HG02763 (cell line): ENCODE results near the gene SMCO1.
"Not testable (repeated sequence)": the region's sequence is repeated elsewhere in the genome, so short reads cannot be mapped to it uniquely, and the experiment has no call there.

Experiments used
- ATAC-seq: cut with Tn5 transposase; IDR thresholded peaks from one replicate; pipeline ENCODE4 v1.9.1; 2021; ENCODE audit warnings: mild to moderate bottlenecking, moderate library complexity; ENCODE audit not compliant: unreplicated experiment

The SMCO1 gene

GRCh38 chr3:196514913-196515621 lies at the start of gene SMCO1:
TSS of gene SMCO1 (minus strand) at chr3:196515346. CDS start at chr3:196515209, 137 bp downstream.
- ATAC-seq = no peak

- no peak for ATAC-seq
Observed at GRCh38 chr3:196563721-196564225, 48.6 kb upstream of the SMCO1 start.

- no peak for ATAC-seq
Observed at GRCh38 chr3:196559826-196560225, 44.7 kb upstream of the SMCO1 start.

- no peak for ATAC-seq
Observed at GRCh38 chr3:196558476-196558875, 43.3 kb upstream of the SMCO1 start.

- no peak for ATAC-seq
Observed at GRCh38 chr3:196557236-196557635, 42.1 kb upstream of the SMCO1 start.

DNA sequence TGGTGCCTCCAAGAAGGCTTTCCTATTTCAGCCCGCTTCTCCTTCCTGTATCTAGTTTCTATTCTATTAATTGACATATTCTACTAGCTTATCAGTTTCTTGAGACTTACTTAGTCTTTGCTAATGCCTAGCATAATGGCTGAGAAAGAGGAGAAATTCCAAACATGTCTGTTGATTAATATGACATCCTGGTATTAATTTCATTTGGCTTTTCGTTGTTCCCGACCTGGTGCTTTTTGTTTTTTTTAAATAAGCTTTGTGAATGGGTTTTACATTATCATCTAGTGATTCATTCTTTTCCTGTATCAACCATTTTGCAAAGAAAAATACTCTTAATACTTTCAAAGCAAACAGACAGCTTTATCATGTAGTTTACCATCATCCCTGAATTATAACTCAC lies 40.1 kb upstream of the SMCO1 start:
- no peak for ATAC-seq

- ATAC-seq = no peak
Observed at GRCh38 chr3:196554205-196554604, 39.1 kb upstream of the SMCO1 start.

DNA sequence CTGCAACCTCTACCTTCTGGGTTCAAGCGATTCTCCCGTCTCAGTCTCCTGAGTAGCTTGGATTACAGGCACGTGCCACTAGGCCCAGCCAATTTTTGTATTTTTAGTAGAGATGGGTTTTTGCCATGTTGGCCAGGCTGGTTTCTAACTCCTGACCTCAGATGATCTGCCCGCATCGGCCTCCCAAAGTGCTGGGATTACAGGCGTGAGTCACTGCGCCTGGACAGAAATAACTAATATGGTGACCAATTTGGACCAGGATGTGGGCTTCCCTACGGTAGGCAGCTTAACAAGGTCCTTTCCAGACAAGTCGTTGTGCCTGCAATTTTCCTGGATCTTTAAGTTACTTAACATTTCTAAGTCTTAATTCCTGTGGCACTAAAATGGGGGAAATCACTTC lies 38.4 kb upstream of the SMCO1 start:
- ATAC-seq = no peak

- no peak for ATAC-seq
Observed at GRCh38 chr3:196552253-196552652, 37.1 kb upstream of the SMCO1 start.

DNA sequence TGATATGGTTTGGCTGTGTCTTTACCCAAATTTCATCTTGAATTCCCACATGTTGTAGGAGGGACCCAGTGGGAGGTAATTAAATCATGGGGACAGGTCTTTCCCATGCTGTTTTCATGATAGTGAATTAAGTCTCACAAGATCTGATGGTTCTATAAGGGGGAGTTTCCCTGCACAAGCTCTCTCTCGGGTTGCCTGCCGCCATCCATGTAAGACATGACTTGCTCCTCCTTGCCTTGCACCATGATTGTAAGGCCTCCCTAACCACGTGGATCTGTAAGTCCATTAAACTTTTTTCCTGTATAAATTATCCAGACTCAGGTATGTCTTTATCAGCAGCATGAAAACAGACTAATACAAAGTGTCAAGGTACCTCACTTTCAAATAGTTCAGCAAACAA lies 35.0 kb upstream of the SMCO1 start:
- not testable (repeated sequence) for ATAC-seq

DNA sequence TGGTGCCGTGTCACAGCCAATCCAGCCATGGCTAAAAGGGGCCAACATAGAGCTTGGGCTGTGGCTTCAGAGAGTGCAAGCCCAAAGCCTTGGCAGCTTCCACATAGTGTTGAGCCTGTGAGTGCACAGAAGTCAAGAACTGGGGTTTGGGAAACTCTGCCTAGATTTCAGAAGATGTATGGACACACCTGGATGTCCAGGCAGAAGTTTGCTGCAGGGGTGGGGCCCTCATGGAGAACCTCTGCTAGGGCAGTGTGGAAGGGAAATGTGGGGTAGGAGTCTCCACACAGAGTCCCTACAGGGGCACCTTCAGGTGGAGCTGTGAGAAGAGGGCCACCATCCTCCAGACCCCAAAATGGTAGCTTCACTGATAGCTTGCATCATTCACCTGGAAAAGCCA lies 34.2 kb upstream of the SMCO1 start:
- not testable (repeated sequence) for ATAC-seq

DNA sequence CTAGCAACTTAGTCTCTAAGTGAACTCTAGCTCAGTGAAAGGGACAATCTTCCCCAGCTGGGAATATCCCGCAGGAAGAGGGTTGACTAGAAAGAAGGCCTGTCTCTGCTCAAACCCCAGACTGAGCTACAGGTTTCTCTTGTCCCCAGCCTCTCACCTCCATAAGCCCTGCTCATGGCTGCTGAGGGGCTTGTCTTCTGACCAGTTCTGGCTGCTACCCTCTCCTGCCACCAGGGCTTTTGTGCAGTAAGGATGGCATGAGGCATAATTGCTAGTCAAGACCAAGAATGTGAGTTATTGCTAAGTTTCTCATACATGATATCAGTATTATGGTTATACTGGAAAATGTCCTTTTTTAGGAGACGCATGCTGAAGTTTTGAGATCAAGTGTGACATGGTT lies 31.9 kb upstream of the SMCO1 start:
- no peak for ATAC-seq

DNA sequence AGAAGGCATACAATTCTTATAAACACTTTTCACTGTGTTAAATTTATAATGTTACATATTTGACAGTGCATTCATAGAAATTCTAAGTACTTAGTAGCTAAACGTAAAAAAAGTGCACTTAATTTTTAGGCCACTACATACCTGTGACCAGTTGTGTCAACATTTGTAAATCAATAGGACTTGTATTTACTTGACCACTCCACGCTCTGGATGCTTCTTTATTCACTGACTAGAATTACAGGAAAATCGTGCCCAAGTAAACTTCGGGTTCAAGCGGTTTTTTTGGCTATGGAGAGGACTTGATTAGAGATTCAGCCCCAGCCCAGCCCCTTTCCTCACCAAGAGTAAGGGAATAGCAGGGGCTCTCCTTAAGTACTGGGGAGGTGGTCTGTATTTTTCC lies 31.4 kb upstream of the SMCO1 start:
- no peak for ATAC-seq

GRCh38 chr3:196544491-196544992 lies 29.4 kb upstream of the SMCO1 start:
- no peak for ATAC-seq

DNA sequence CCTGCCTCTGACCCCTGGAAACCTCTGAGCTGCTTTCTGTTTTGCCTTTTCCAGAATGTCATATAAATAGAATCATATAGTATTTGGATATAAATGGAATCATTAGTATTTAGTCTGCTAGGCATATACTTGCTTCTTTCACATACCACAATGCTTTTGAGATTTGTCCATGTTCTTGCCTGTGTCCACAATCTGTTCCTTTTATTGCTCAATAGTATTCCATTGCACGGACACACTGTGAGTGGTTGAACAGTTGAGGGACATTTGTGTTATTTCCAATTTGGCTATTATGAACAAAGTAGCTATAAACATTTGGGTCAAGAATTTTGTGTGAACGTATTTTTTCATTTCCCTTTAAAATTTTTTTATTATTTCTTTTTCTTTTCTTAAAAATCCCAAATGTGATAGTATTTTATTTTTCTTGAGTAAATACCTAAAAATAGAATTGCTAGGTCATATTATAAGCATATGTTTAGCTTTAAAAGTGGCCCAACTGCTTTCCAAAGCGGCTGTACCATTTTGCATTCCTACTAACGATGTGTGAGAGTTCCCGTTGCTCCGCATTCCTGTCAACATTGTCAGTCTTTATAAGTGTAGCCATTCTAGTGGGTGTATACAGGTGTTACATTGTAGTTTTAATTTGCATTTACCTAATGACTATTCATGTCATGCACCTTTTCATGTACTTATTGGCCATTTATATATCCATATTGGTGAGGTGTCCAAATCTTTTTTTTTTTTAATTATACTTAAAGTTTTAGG lies 26.7 kb upstream of the SMCO1 start:
- no peak for ATAC-seq

- ATAC-seq = no peak
Observed at GRCh38 chr3:196537319-196537984, 22.3 kb upstream of the SMCO1 start.

GRCh38 chr3:196533260-196533681 lies 18.1 kb upstream of the SMCO1 start:
- ATAC-seq = no peak

DNA sequence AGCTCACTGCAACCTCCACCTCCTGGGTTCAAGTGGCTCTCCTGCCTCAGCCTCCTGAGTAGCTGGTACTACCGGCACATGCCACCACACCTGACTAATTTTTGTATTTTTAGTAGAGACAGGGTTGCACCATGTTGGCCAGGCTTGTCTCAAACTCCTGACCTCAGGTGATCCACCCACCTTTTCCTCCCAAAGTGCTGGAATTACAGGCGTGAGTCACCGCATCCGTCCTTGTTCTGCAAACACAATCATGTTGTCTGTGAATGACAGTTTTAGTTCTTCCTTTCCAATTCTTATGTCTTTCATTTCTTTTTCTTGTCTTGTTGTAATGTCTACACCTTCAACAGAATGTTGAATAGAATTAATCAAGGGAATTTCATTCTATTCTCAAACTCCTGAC lies 16.3 kb upstream of the SMCO1 start:
- ATAC-seq = no peak

DNA sequence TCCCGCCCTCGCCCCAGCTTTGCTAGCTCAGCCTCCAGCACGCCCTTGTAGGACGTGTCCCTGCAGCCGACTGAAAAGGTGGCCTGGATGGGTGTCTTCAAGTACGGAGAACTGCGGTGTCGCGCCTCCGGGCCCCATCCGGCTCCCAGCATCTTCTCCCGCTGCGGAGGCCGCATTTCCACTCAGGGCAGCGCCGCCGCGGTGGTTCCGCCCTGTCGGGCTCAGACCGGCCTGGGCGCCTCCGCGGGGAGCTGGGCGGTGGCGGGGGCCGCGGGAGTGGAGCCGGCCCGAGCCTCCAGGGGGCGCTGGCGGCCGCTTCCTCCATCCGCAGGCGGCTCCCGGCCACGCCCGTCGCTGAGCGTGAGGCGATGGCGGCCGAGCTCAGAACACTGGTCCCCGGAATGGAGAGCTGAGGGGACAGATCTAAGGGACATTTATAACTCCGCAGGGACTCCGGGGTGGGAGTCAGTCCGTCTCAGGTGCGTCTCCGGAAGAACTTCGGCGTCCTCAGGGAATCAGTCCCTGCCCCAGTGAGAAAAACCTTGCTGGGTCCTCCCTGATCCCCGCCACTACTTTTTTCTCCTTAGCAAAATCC lies 13.6 kb upstream of the SMCO1 start:
- peak; percentile 65 for ATAC-seq

GRCh38 chr3:196525141-196525540 lies 10.0 kb upstream of the SMCO1 start:
- no peak for ATAC-seq

- ATAC-seq = no peak
Observed at GRCh38 chr3:196524527-196524926, 9.4 kb upstream of the SMCO1 start.
